Activated naive CD4-positive, alpha-beta T cell treated with anti-CD3 and anti-CD28 coated beads for 36 hours (primary cell): ENCODE data around the gene CCDC91. TPM values are rescaled to one million over a fixed set of nuclear protein-coding genes. Genes with fewer than 3 reads are reported as not detected.

Experiments
- CTCF ChIA-PET: fragments of 350-600 bp; sonication (Branson Sonifier 250); formaldehyde crosslinking; loops from one replicate; lab custom pipeline; 2021; ENCODE audit warnings: antibody characterized with exemption; lab: Charles Lee
- DNase-seq: peaks from one replicate; pipeline ENCODE4 v3.0.0-alpha.2; 2020
- H3K27ac Mint-ChIP-seq: one replicate; pipeline ENCODE4 v1.8.0; 2021; ENCODE audit warnings: mild to moderate bottlenecking, mixed read lengths
- H3K27me3 Mint-ChIP-seq: one replicate; pipeline ENCODE4 v1.8.0; 2021; ENCODE audit warnings: low read depth, mixed read lengths
- H3K36me3 Mint-ChIP-seq: one replicate; pipeline ENCODE4 v1.8.0; 2021; ENCODE audit warnings: low read depth, mixed read lengths
- H3K4me1 Mint-ChIP-seq: one replicate; pipeline ENCODE4 v1.8.0; 2021; ENCODE audit warnings: low read depth, mixed read lengths
- H3K4me3 Mint-ChIP-seq: one replicate; pipeline ENCODE4 v1.8.0; 2021; ENCODE audit warnings: mild to moderate bottlenecking, moderate library complexity, mixed read lengths
- H3K9me3 Mint-ChIP-seq: one replicate; pipeline ENCODE4 v1.8.0; 2021; ENCODE audit warnings: mixed read lengths
- intact Hi-C: fragments of 100-400 bp; cut with micrococcal nuclease; formaldehyde crosslinking; loops from one replicate; pipeline ENCODE4 v1.15.1; 2023
- total RNA-seq, 2 experiments: library from RNA; stranded (reverse); gene quantifications; one replicate each; pipeline ENCODE4 v1.2.3, GENCODE V29; 2021

The CCDC91 gene
- total RNA-seq, 2 experiments from 2014 or later = 15.3 to 16.1 TPM

- Mint-ChIP-seq H3K4me1 (no peaks in the 10 kb centered on the region), H3K9me3 (no peaks in the 10 kb centered on the region), H3K27ac (no peak overlapping the region), H3K36me3 (peaks cover 9% of the 10 kb centered on the region), H3K27me3 (no peaks in the 10 kb centered on the region), H3K4me3 (no peak overlapping the region)
- intact Hi-C loops = no loop called here
- CTCF ChIA-PET = no interaction called here
- no peak for DNase-seq
Measured at GRCh38 chr12:28568118-28568517, 377.9 kb downstream of the CCDC91 start.

- no peak for DNase-seq
- CTCF ChIA-PET = no interaction called here
- intact Hi-C loops = no loop called here
- Mint-ChIP-seq H3K4me1 (no peaks in the 10 kb centered on the region), H3K4me3 (no peak overlapping the region), H3K36me3 (peaks cover 7% of the 10 kb centered on the region), H3K27me3 (no peaks in the 10 kb centered on the region), H3K9me3 (no peaks in the 10 kb centered on the region), H3K27ac (no peak overlapping the region)
Measured at GRCh38 chr12:28568704-28569103, 378.4 kb downstream of the CCDC91 start.

GRCh38 chr12:28569698-28570411 lies 379.6 kb downstream of the CCDC91 start:
- Mint-ChIP-seq H3K4me3 (no peak overlapping the region), H3K4me1 (no peaks in the 10 kb centered on the region), H3K9me3 (no peaks in the 10 kb centered on the region), H3K27me3 (no peaks in the 10 kb centered on the region), H3K36me3 (peaks cover 6% of the 10 kb centered on the region), H3K27ac (no peak overlapping the region)
- no peak for DNase-seq
- CTCF ChIA-PET = no interaction called here
- intact Hi-C loops = no loop called here

- Mint-ChIP-seq H3K4me3 (no peak overlapping the region), H3K27me3 (no peaks in the 10 kb centered on the region), H3K27ac (no peak overlapping the region), H3K36me3 (peaks cover 4% of the 10 kb centered on the region), H3K9me3 (no peaks in the 10 kb centered on the region), H3K4me1 (no peaks in the 10 kb centered on the region)
- intact Hi-C loops = no loop called here
- DNase-seq = no peak
- CTCF ChIA-PET = no interaction called here
Measured at GRCh38 chr12:28570811-28571210, 380.6 kb downstream of the CCDC91 start.

GRCh38 chr12:28574746-28575592 lies 384.7 kb downstream of the CCDC91 start:
- H3K27ac Mint-ChIP-seq = no peak overlapping the region
- peaks cover 2% of the 10 kb centered on the region for H3K36me3 Mint-ChIP-seq
- CTCF ChIA-PET = interaction anchor here (0.6 kb wide), 1 partner anchor 169 kb away, joined by 3 read pairs; no protein-coding TSS in a partner anchor

GRCh38 chr12:28575593-28576205 lies 385.4 kb downstream of the CCDC91 start:
- no peaks in the 10 kb centered on the region for H3K4me1 Mint-ChIP-seq
- no peak overlapping the region for H3K4me3 Mint-ChIP-seq
- DNase-seq = no peak
- no peaks in the 10 kb centered on the region for H3K27me3 Mint-ChIP-seq
- H3K9me3 Mint-ChIP-seq = no peaks in the 10 kb centered on the region
- peaks cover 2% of the 10 kb centered on the region for H3K36me3 Mint-ChIP-seq
- H3K27ac Mint-ChIP-seq = no peak overlapping the region
- CTCF ChIA-PET = no interaction called here
- intact Hi-C loops = no loop called here

More at GRCh38 chr12:28574746-28575592, 384.7 kb downstream of the CCDC91 start:
- intact Hi-C loops = no loop called here
- H3K4me1 Mint-ChIP-seq = no peaks in the 10 kb centered on the region
- H3K4me3 Mint-ChIP-seq = no peak overlapping the region
- DNase-seq = no peak
- no peaks in the 10 kb centered on the region for H3K27me3 Mint-ChIP-seq
- H3K9me3 Mint-ChIP-seq = no peaks in the 10 kb centered on the region

- no peaks in the 10 kb centered on the region for H3K36me3 Mint-ChIP-seq
Measured at GRCh38 chr12:28578361-28578760, 388.1 kb downstream of the CCDC91 start.

GRCh38 chr12:28578833-28579252 lies 388.6 kb downstream of the CCDC91 start:
- Mint-ChIP-seq H3K9me3 (no peaks in the 10 kb centered on the region), H3K4me3 (no peak overlapping the region), H3K27me3 (no peaks in the 10 kb centered on the region), H3K4me1 (peaks cover 2% of the 10 kb centered on the region), H3K36me3 (no peaks in the 10 kb centered on the region), H3K27ac (no peak overlapping the region)
- no peak for DNase-seq
- intact Hi-C loops = no loop called here
- CTCF ChIA-PET = no interaction called here

More at GRCh38 chr12:28578361-28578760, 388.1 kb downstream of the CCDC91 start:
- CTCF ChIA-PET = no interaction called here
- peaks cover 2% of the 10 kb centered on the region for H3K4me1 Mint-ChIP-seq
- H3K9me3 Mint-ChIP-seq = no peaks in the 10 kb centered on the region
- H3K4me3 Mint-ChIP-seq = no peak overlapping the region
- intact Hi-C loops = no loop called here
- H3K27me3 Mint-ChIP-seq = no peaks in the 10 kb centered on the region
- DNase-seq = no peak
- H3K27ac Mint-ChIP-seq = no peak overlapping the region

GRCh38 chr12:28582672-28583376 lies 392.6 kb downstream of the CCDC91 start:
- no peak for DNase-seq
- CTCF ChIA-PET = no interaction called here
- H3K4me3 Mint-ChIP-seq = no peak overlapping the region
- H3K27me3 Mint-ChIP-seq = no peaks in the 10 kb centered on the region
- H3K36me3 Mint-ChIP-seq = no peaks in the 10 kb centered on the region
- intact Hi-C loops = no loop called here
- H3K4me1 Mint-ChIP-seq = peaks cover 2% of the 10 kb centered on the region
- H3K9me3 Mint-ChIP-seq = peaks cover 3% of the 10 kb centered on the region
- no peak overlapping the region for H3K27ac Mint-ChIP-seq

- Mint-ChIP-seq H3K4me3 (no peak overlapping the region), H3K9me3 (peaks cover 3% of the 10 kb centered on the region), H3K27me3 (no peaks in the 10 kb centered on the region), H3K4me1 (peaks cover 2% of the 10 kb centered on the region), H3K36me3 (no peaks in the 10 kb centered on the region), H3K27ac (no peak overlapping the region)
- CTCF ChIA-PET = no interaction called here
- intact Hi-C loops = no loop called here
- no peak for DNase-seq
Measured at GRCh38 chr12:28583701-28584261, 393.5 kb downstream of the CCDC91 start.

- Mint-ChIP-seq H3K4me1 (peaks cover 2% of the 10 kb centered on the region), H3K27ac (no peak overlapping the region), H3K4me3 (no peak overlapping the region), H3K27me3 (no peaks in the 10 kb centered on the region), H3K9me3 (peaks cover 3% of the 10 kb centered on the region), H3K36me3 (no peaks in the 10 kb centered on the region)
- CTCF ChIA-PET = interaction anchor here (0.8 kb wide), 1 partner anchor 298 kb away, joined by 3 read pairs; no protein-coding TSS in a partner anchor
- intact Hi-C loops = no loop called here
- no peak for DNase-seq
Measured at GRCh38 chr12:28585146-28585545, 394.9 kb downstream of the CCDC91 start.
